H1 (cell line): ENCODE data around the gene C22orf23. TPM values are rescaled to one million over a fixed set of nuclear protein-coding genes. Genes with fewer than 3 reads are reported as not detected.
A peak's percentile ranks its signal among the peaks of the same experiment; 100 is the strongest.

Experiments used
- CTCF ChIA-PET: fragments of 300-600 bp; sonication (Branson Sonifier 250); formaldehyde crosslinking; loops from one replicate; lab custom pipeline; 2021; ENCODE audit not compliant: partially characterized antibody; lab: Charles Lee
- POLR2A ChIA-PET: fragments of 300-600 bp; sonication (Branson Sonifier 250); formaldehyde crosslinking; loops from one replicate; lab custom pipeline; 2021; ENCODE audit warnings: inconsistent platforms; ENCODE audit not compliant: partially characterized antibody; lab: Charles Lee
- DNase-seq, 2 experiments: peaks; one replicate each; pipeline versions ENCODE4 v3.0.0 to v3.0.0-alpha.2; 2010 to 2022; ENCODE audit warnings: low spot score in 2 of 2, low read depth in 1 of 2, mixed read lengths in 1 of 2
- FAIRE-seq: peaks from 2 replicates; lab custom pipeline; 2011; peaks lifted over from hg19 to GRCh38; lab: Jason Lieb, UNC
- H2AFZ ChIP-seq: 2 replicates; pipeline ENCODE4 v1.8.1; 2012; ENCODE audit warnings: low read length, inconsistent platforms
- H2AK5ac ChIP-seq: 2 replicates; pipeline ENCODE4 v1.6.1; 2013; ENCODE audit warnings: low read depth, low read length
- H2BK120ac ChIP-seq: replicated peaks from 2 replicates; pipeline ENCODE3; 2013; ENCODE audit warnings: low read depth, low read length, inconsistent platforms
- H2BK12ac ChIP-seq: 2 replicates; pipeline ENCODE4 v1.6.1; 2013; ENCODE audit warnings: low read depth, low read length
- H2BK15ac ChIP-seq: 2 replicates; pipeline ENCODE4 v1.6.1; 2013; ENCODE audit warnings: low read length
- H2BK20ac ChIP-seq: 2 replicates; pipeline ENCODE4 v1.6.1; 2013; ENCODE audit warnings: low read length
- H2BK5ac ChIP-seq: 2 replicates; pipeline ENCODE4 v1.6.1; 2013; ENCODE audit warnings: low read depth, low read length
- H3K14ac ChIP-seq: 2 replicates; pipeline ENCODE4 v1.6.1; 2013; ENCODE audit warnings: inconsistent platforms; ENCODE audit not compliant: insufficient read length
- H3K18ac ChIP-seq: 2 replicates; pipeline ENCODE4 v1.6.1; 2013; ENCODE audit warnings: low read length; ENCODE audit errors: extremely low read depth
- H3K23ac ChIP-seq: 2 replicates; pipeline ENCODE4 v1.6.1; 2013; ENCODE audit warnings: inconsistent platforms; ENCODE audit not compliant: insufficient read length
- H3K23me2 ChIP-seq: 2 replicates; pipeline ENCODE4 v1.6.1; 2013; ENCODE audit warnings: low read depth, low read length
- H3K27ac ChIP-seq: 2 replicates; pipeline ENCODE4 v1.6.1; 2011; ENCODE audit warnings: low read depth, low read length, inconsistent platforms
- H3K27me3 ChIP-seq, 4 experiments: replicated peaks in 1 of 4; 1 replicate in 1 of 4; 2 replicates in 3 of 4; pipeline versions ENCODE4 v1.6.1 to v1.8.1; 2011 to 2013; ENCODE audit warnings: low read length in 3 of 4, mild to moderate bottlenecking in 3 of 4, inconsistent platforms in 2 of 4, mixed read lengths in 2 of 4, moderate library complexity in 1 of 4; ENCODE audit not compliant: control insufficient read depth in 3 of 4, insufficient read depth in 3 of 4; ENCODE audit errors: extremely low read depth in 1 of 4
- H3K36me3 ChIP-seq, 4 experiments: 2 replicates each; pipeline versions ENCODE4 v1.6.1 to v1.8.1; 2011 to 2013; ENCODE audit warnings: mild to moderate bottlenecking in 4 of 4, low read length in 3 of 4, moderate library complexity in 2 of 4, control low read depth in 1 of 4, inconsistent platforms in 1 of 4; ENCODE audit not compliant: insufficient read depth in 4 of 4, control insufficient read depth in 2 of 4
- H3K4ac ChIP-seq: replicated peaks from 2 replicates; pipeline ENCODE3; 2013; ENCODE audit warnings: low read length, low read depth, mixed read lengths, inconsistent platforms; ENCODE audit not compliant: insufficient read length
- H3K4me1 ChIP-seq, 4 experiments: replicated peaks in 1 of 4; 1 replicate in 1 of 4; 2 replicates in 3 of 4; pipeline versions ENCODE4 v1.6.1 to v1.8.1; 2011 to 2013; ENCODE audit warnings: low read length in 3 of 4, inconsistent platforms in 2 of 4, mixed read lengths in 1 of 4; ENCODE audit not compliant: insufficient read depth in 4 of 4, control insufficient read depth in 3 of 4
- H3K4me2 ChIP-seq, 2 experiments: 2 replicates each; pipeline versions ENCODE4 v1.6.1 to v1.8.1; 2011 to 2013; ENCODE audit warnings: low read depth in 2 of 2, low read length in 2 of 2, control low read depth in 1 of 2, inconsistent platforms in 1 of 2, mild to moderate bottlenecking in 1 of 2; ENCODE audit not compliant: insufficient read depth in 1 of 2
- H3K4me3 ChIP-seq, 4 experiments: fragments of 200-600, 300-600 bp in 1 of 4; sonication (generic), shearing (Covaris generic), sonication (Bioruptor Twin) in 1 of 4; 2 replicates each; pipeline versions ENCODE4 v1.5.1 to v1.8.1; 2011 to 2016; ENCODE audit warnings: low read length in 4 of 4, low read depth in 3 of 4, control low read depth in 2 of 4, inconsistent platforms in 2 of 4, mild to moderate bottlenecking in 2 of 4, mixed read lengths in 1 of 4, moderate library complexity in 1 of 4; ENCODE audit not compliant: insufficient read depth in 2 of 4; ENCODE audit errors: extremely low read depth in 1 of 4
- H3K56ac ChIP-seq: replicated peaks from 2 replicates; pipeline ENCODE3; 2013; ENCODE audit warnings: low read depth, mild to moderate bottlenecking, mixed read lengths, low read length, inconsistent platforms; ENCODE audit not compliant: insufficient read length
- H3K79me1 ChIP-seq: 2 replicates; pipeline ENCODE4 v1.6.1; 2013; ENCODE audit warnings: low read depth, low read length, control low read depth
- H3K79me2 ChIP-seq, 2 experiments: 2 replicates each; pipeline versions ENCODE4 v1.6.1 to v1.8.1; 2012 to 2013; ENCODE audit warnings: low read length in 2 of 2, mild to moderate bottlenecking in 2 of 2, inconsistent platforms in 1 of 2; ENCODE audit not compliant: insufficient read depth in 2 of 2, control insufficient read depth in 1 of 2
- H3K9ac ChIP-seq, 4 experiments: replicated peaks in 1 of 4; 1 replicate in 1 of 4; 2 replicates in 3 of 4; pipeline versions ENCODE4 v1.6.1 to v1.8.1; 2011 to 2013; ENCODE audit warnings: low read depth in 3 of 4, low read length in 3 of 4, control low read depth in 2 of 4, mild to moderate bottlenecking in 2 of 4, moderate library complexity in 2 of 4, inconsistent platforms in 1 of 4; ENCODE audit errors: extremely low read depth in 1 of 4
- H3K9me3 ChIP-seq, 2 experiments: 2 replicates each; pipeline versions ENCODE4 v1.6.1 to v1.8.1; 2012 to 2013; ENCODE audit warnings: mild to moderate bottlenecking in 2 of 2, moderate library complexity in 2 of 2, control low read depth in 1 of 2, inconsistent platforms in 1 of 2, low read depth in 1 of 2, low read length in 1 of 2, mixed read lengths in 1 of 2; ENCODE audit not compliant: insufficient read depth in 2 of 2
- H4K20me1 ChIP-seq, 2 experiments: replicated peaks in 1 of 2; 2 replicates each; pipeline versions ENCODE3 to v1.8.1; 2011 to 2013; ENCODE audit warnings: inconsistent platforms in 2 of 2, low read length in 2 of 2, mild to moderate bottlenecking in 1 of 2; ENCODE audit not compliant: insufficient read depth in 2 of 2, control insufficient read depth in 1 of 2
- H4K5ac ChIP-seq: 2 replicates; pipeline ENCODE4 v1.6.1; 2013; ENCODE audit warnings: low read length, low read depth, mixed read lengths, inconsistent platforms; ENCODE audit not compliant: insufficient read length
- H4K8ac ChIP-seq: 2 replicates; pipeline ENCODE4 v1.8.0; 2013; ENCODE audit warnings: mild to moderate bottlenecking, moderate library complexity, low read length, inconsistent platforms; ENCODE audit not compliant: insufficient read depth; ENCODE audit errors: extremely low read depth
- H4K91ac ChIP-seq: replicated peaks from 2 replicates; pipeline ENCODE3; 2013; ENCODE audit warnings: low read length, mixed read lengths, inconsistent platforms; ENCODE audit not compliant: insufficient read length
- EZH2 ChIP-seq: fragments of 200-600 bp; sonication (generic); IDR thresholded peaks from 2 replicates; pipeline ENCODE4 v1.7.1; 2012; ENCODE audit warnings: low read depth, mild to moderate bottlenecking, moderate library complexity, low read length, inconsistent platforms; ENCODE audit not compliant: severe bottlenecking
- KDM5A ChIP-seq: fragments of 200-600 bp; IDR thresholded peaks from 2 replicates; pipeline ENCODE4 v1.7.1; 2012; ENCODE audit warnings: mild to moderate bottlenecking, low read length, inconsistent platforms, mixed read lengths
- RFX5 ChIP-seq: IDR thresholded peaks from 2 replicates; pipeline ENCODE4 v1.6.1; 2011; ENCODE audit warnings: low read depth, low read length, improper control_type of control experiment, borderline replicate concordance
- SIRT6 ChIP-seq: IDR thresholded peaks from one replicate; pipeline ENCODE4 v1.7.1; 2012; ENCODE audit warnings: low read length, inconsistent platforms
- SP4 ChIP-seq: IDR thresholded peaks from 2 replicates; pipeline ENCODE4 v1.6.1; 2012; ENCODE audit warnings: low read length, inconsistent platforms
- SRF ChIP-seq: IDR thresholded peaks from 2 replicates; pipeline ENCODE4 v1.6.1; 2011; ENCODE audit warnings: mild to moderate bottlenecking, low read depth, low read length, moderate library complexity
- WGBS, 2 experiments: shearing (Covaris generic) in 1 of 2; methylation state at CpG; one replicate each; pipeline versions ENCODE4 v1.1.6 to v1.1.7; 2013 to 2015; ENCODE audit warnings: low lambda C conversion rate in 2 of 2, mixed read lengths in 2 of 2, inconsistent platforms in 1 of 2, low coverage in 1 of 2, missing lambda C conversion rate in 1 of 2; ENCODE audit not compliant: insufficient replicate concordance in 2 of 2, insufficient coverage in 1 of 2, insufficient read length in 1 of 2; ENCODE audit errors: extremely low coverage in 1 of 2, missing lambda C conversion rate in 1 of 2; 5-methylcytosine and 5-hydroxymethylcytosine counted together
- polyA plus RNA-seq, 7 experiments: library from polyadenylated mRNA; depleted of rRNA in 3 of 7; stranded (reverse) in 5 of 7; unstranded in 2 of 7; fragments of >200 nt in 5 of 7; fragments of 200-250 nt in 2 of 7; gene quantifications; 1 replicate in 5 of 7; 2 replicates in 1 of 7; 4 replicates in 1 of 7; pipeline versions ENCODE4 v1.2.1 to v1.2.3, GENCODE V29; 2011 to 2013; ENCODE audit warnings: missing spikeins in 2 of 7, mixed read lengths in 2 of 7
- total RNA-seq: library from RNA; stranded (reverse); fragmentation: NEBNext Ultra II Directional; extraction: Animal tissue kit (Norgen Biotek cat#: 25700); gene quantifications from 2 replicates; pipeline ENCODE4 v1.2.1, GENCODE V29; 2021
- TF ChIP-seq, protein P1 (sequence below): IDR thresholded peaks from 2 replicates; pipeline ENCODE4 v1.6.1; 2012; ENCODE audit warnings: inconsistent platforms
- TF ChIP-seq, protein P2 (sequence below): IDR thresholded peaks from 2 replicates; pipeline ENCODE4 v1.6.1; 2011; ENCODE audit warnings: low read depth, mild to moderate bottlenecking, low read length; ENCODE audit not compliant: insufficient read depth

The C22orf23 gene
- total and polyA plus RNA-seq, 2 of the 8 experiments (the other 6 are each of a cell fraction or from before 2014, with no cell fraction given): 0.50 to 0.54 TPM

- Histone ChIP-seq H3K14ac (no peak overlapping the region), H4K20me1 (no peaks in the 10 kb centered on the region), H3K27ac (no peak overlapping the region), H3K18ac (no peak overlapping the region), H2BK15ac (no peak overlapping the region), H3K4me3 (no peak overlapping the region), H2AK5ac (no peak overlapping the region), H3K4me2 (no peak overlapping the region), H4K91ac (no peak overlapping the region), H3K27me3 (no peaks in the 10 kb centered on the region; a peak in 2 of 7 replicates), H2BK20ac (no peak overlapping the region), H2BK5ac (no peak overlapping the region), H3K23me2 (no peaks in the 10 kb centered on the region), H3K56ac (no peak overlapping the region), H4K8ac (no peak overlapping the region), H3K4ac (no peak overlapping the region), H2BK120ac (no peak overlapping the region), H3K9ac (no peak overlapping the region), H2AFZ (no peak overlapping the region), H3K4me1 (peaks cover 0 to 16% (median 2%) of the 10 kb centered on the region in 4 experiments; a peak in 4 of 7 replicates), H3K79me2 (no peaks in the 10 kb centered on the region), H3K36me3 (no peaks in the 10 kb centered on the region), H3K23ac (no peak overlapping the region), H4K5ac (no peak overlapping the region), H2BK12ac (0 out of 2 replicates have a peak overlapping the region, but pooled peaks have one; percentile 27), H3K9me3 (no peaks in the 10 kb centered on the region), H3K79me1 (no peaks in the 10 kb centered on the region)
- ChIA-PET CTCF (interaction anchor here (1.4 to 4.3 kb wide), 4 partner anchors 9 to 59 kb away, joined by 4 to 20 read pairs (median 10); partner anchors contain the start of gene SOX10), POLR2A (interaction anchor here (1.6 to 2.7 kb wide), 2 partner anchors 9 to 23 kb away, joined by 5 to 8 read pairs; partner anchors contain the start of gene SOX10)
- WGBS, 2 experiments: 87% methylated on average over 6 of the region's 6 CpGs; no CpG with 5 or more reads in 1 of the 2 experiments
- TF ChIP-seq KDM5A (no peak), SP4 (no peak), SRF (no peak), RFX5 (no peak), SIRT6 (no peak), EZH2 (no peak)
- TF ChIP-seq, protein P1, sequence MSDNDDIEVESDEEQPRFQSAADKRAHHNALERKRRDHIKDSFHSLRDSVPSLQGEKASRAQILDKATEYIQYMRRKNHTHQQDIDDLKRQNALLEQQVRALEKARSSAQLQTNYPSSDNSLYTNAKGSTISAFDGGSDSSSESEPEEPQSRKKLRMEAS: no peak
- TF ChIP-seq, protein P2, sequence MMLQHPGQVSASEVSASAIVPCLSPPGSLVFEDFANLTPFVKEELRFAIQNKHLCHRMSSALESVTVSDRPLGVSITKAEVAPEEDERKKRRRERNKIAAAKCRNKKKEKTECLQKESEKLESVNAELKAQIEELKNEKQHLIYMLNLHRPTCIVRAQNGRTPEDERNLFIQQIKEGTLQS: no peak
- DNase-seq (no peak), FAIRE-seq (no peak)
Measured at GRCh38 chr22:37994049-37994448, 40.6 kb upstream of the C22orf23 start.
